ENCODE measurements around the gene ZMAT5. TPM values are rescaled to one million over a fixed set of nuclear protein-coding genes. Genes with fewer than 3 reads are reported as not detected.

Gene ZMAT5
- total RNA-seq, 4 donors from 2014 or later = 17.2 to 30.1 (median 21.8) TPM

DNA sequence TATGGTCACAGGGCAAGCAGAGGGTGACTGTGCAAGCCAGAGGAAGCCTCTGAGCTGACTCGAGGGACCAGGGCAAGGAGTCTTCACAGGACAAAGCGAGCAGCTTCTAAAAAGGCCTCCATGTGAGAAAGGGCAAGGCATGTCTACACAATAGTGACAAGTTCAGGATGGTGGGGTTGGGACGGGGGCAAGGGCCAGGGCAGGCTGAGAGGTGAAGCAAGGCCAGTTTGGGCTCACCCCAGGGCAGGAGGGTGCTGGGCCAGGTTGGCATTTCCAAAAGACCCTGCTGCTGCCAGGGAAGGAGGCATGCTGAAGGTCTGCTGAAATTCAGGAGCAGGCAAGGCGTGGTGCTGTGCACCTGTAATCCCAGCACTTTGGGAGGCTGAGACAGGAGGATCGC lies 59.3 kb downstream of the ZMAT5 start:
- no peak for DNase-seq (ENCODE audit: low spot score in 2 of 2)
- no peak overlapping the region for H3K4me3 ChIP-seq (ENCODE audit: low read depth, poor library complexity, severe bottlenecking)
- intact Hi-C loops (cut with DNase I; ENCODE audit: low total_unique reads) = no loop called here
- no peak for TF ChIP-seq CTCF (IDR thresholded peaks at IDR 0.05)
- no peak for TF ChIP-seq POLR2A (IDR thresholded peaks at IDR 0.05)
- 82 to 86% methylated on average over 5 of the region's 5 CpGs for WGBS, 2 donors

- 44 to 52% methylated on average over 14 to 18 of the region's 18 CpGs for WGBS, 2 donors
Observed at GRCh38 chr22:29707010-29707409, 59.8 kb downstream of the ZMAT5 start.

DNA sequence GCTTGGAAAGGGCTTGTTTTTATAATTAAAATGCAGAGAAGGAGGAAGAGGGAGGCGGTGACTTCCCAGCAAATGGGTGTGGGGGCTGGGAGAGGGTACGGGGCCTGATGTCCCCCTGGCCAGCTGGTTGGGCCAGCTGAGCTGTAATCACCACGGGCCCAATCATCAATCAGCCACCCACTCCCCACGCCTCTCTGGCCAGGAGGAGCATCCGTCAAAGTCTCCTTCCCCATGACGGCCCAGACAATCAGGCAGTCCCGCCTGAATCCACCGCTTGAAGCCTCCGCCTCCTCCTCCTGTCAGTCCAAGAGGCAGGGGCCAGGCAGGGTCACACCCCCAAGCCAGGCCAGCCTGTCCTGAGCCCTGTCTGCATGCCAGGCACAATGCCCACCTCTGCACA lies 60.3 kb downstream of the ZMAT5 start:
- intact Hi-C loops (cut with DNase I; ENCODE audit: low total_unique reads) = no loop called here
- TF ChIP-seq POLR2A (IDR thresholded peaks at IDR 0.05) = no peak
- TF ChIP-seq CTCF (IDR thresholded peaks at IDR 0.05) = no peak
- no peak for DNase-seq (ENCODE audit: low spot score in 2 of 2)
- H3K4me3 ChIP-seq (ENCODE audit: low read depth, poor library complexity, severe bottlenecking) = no peak overlapping the region
- WGBS, 2 donors = 28 to 50% methylated on average over 7 to 9 of the region's 9 CpGs

More at GRCh38 chr22:29707010-29707409, 59.8 kb downstream of the ZMAT5 start:
- TF ChIP-seq CTCF (IDR thresholded peaks at IDR 0.05) (no peak), POLR2A (IDR thresholded peaks at IDR 0.05) (no peak)
- intact Hi-C loops (cut with DNase I; ENCODE audit: low total_unique reads) = no loop called here
- DNase-seq (ENCODE audit: low spot score in 2 of 2) = no peak
- H3K4me3 ChIP-seq (ENCODE audit: low read depth, poor library complexity, severe bottlenecking) = no peak overlapping the region

DNA sequence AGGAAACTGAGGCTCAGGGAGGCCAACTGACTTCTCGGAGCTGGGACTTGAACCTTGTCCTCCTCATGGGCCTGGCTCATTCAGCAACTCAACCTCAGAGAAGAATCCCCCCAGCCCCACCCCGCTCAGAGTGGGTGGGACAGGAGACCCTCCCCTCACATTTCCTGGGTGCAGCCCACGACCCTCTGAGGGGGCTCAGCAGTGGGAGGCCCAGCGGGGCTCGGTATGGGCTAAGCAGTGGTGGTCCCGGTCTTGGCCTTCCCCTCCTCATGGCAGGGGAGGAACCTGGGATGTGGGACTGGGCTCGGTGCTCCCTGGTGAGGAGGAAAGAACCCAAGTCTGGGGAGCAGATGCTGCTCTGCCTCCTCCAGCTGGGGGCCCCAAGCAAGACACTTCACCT lies 61.2 kb downstream of the ZMAT5 start:
- intact Hi-C loops (cut with DNase I; ENCODE audit: low total_unique reads) = no loop called here

DNA sequence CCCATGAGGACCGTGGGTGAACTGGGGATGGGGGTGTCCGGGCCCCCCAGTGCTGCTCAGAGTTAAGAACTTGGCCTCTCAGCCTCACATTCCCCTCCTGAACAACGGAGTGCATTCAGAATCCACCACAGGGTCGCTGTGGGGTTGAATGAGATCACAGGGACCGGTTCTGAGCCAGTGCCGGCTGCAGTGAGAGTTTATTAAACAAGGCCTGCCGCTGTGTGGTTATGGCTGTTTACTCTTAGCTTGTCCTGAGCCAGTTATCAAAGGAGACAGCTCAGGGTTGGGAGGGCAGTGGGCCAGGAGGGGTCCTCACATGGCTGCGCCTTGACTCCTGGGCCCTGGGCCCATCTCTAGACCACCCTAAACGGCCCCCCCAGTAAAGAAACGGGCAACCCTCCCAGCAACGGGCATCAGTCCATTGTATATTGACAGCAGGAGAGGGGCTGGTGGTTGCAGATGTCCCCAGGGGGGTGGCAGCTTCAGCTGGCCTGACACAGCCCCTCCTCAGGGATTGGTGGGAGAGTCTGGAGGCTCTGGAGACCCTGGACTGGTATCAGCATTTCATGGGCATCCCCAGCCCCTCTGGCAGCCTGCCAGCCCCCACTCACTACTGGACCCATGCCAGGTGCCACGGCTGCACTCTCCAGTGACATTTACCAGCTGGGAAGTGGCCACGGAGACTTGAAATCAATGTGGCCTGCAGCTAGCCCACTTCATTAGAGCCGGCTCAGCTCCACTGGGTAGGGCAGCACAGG lies 62.1 kb downstream of the ZMAT5 start:
- no peak for DNase-seq (ENCODE audit: low spot score in 2 of 2)
- WGBS, 2 donors = 28 to 43% methylated on average over 11 to 14 of the region's 14 CpGs
- H3K4me3 ChIP-seq (ENCODE audit: low read depth, poor library complexity, severe bottlenecking) = no peak overlapping the region
- TF ChIP-seq POLR2A (IDR thresholded peaks at IDR 0.05) = no peak
- TF ChIP-seq CTCF (IDR thresholded peaks at IDR 0.05) = no peak
- intact Hi-C loops (cut with DNase I; ENCODE audit: low total_unique reads) = no loop called here

More for the DNA sequence above, 61.2 kb downstream of the ZMAT5 start:
- H3K4me3 ChIP-seq (ENCODE audit: low read depth, poor library complexity, severe bottlenecking) = no peak overlapping the region
- 78 to 80% methylated on average over 7 of the region's 7 CpGs for WGBS, 2 donors
- TF ChIP-seq POLR2A (IDR thresholded peaks at IDR 0.05) = no peak
- no peak for TF ChIP-seq CTCF (IDR thresholded peaks at IDR 0.05)
- DNase-seq (ENCODE audit: low spot score in 2 of 2) = no peak
